WTC11 (cell line): ENCODE data around the gene ARHGAP15. TPM values are rescaled to one million over a fixed set of nuclear protein-coding genes. Genes with fewer than 3 reads are reported as not detected.
"Not testable (repeated sequence)": the region's sequence is repeated elsewhere in the genome, so short reads cannot be mapped to it uniquely, and the experiment has no call there.

Source experiments
- ATAC-seq: fragments of 200-7000 bp; cut with Tn5 transposase; 2 replicates; pipeline ENCODE4 v1.10.0; 2021; ENCODE audit warnings: mild to moderate bottlenecking, moderate library complexity
- CTCF ChIA-PET: fragments of 300-600 bp; sonication (Branson Sonifier 250); formaldehyde crosslinking; loops from one replicate; lab custom pipeline; 2021; ENCODE audit warnings: antibody characterized with exemption; lab: Charles Lee
- POLR2A ChIA-PET: fragments of 350-600 bp; sonication (Branson Sonifier 250); formaldehyde crosslinking; loops from one replicate; lab custom pipeline; 2021; ENCODE audit warnings: antibody characterized with exemption; lab: Charles Lee
- DNase-seq: peaks from one replicate; pipeline ENCODE4 v3.0.0; 2021; ENCODE audit warnings: low spot score
- H3K27ac Mint-ChIP-seq: 2 replicates; pipeline ENCODE4 v1.8.0; 2021; ENCODE audit warnings: mixed read lengths
- H3K27me3 Mint-ChIP-seq: 2 replicates; pipeline ENCODE4 v1.8.0; 2021; ENCODE audit warnings: low read depth, mild to moderate bottlenecking, moderate library complexity, mixed read lengths
- H3K36me3 Mint-ChIP-seq: 2 replicates; pipeline ENCODE4 v1.8.0; 2021; ENCODE audit warnings: mixed read lengths
- H3K4me1 Mint-ChIP-seq: 2 replicates; pipeline ENCODE4 v1.8.0; 2022; ENCODE audit warnings: mixed read lengths
- H3K4me3 Mint-ChIP-seq: 2 replicates; pipeline ENCODE4 v1.8.0; 2021; ENCODE audit warnings: mild to moderate bottlenecking, moderate library complexity, mixed read lengths
- H3K9me3 Mint-ChIP-seq: 2 replicates; pipeline ENCODE4 v1.8.0; 2021; ENCODE audit warnings: mixed read lengths
- ATF2 ChIP-seq: sonication (generic); formaldehyde crosslinking; IDR thresholded peaks from 2 replicates; pipeline ENCODE4 v1.8.1; 2022; ENCODE audit warnings: low read depth, missing genetic modification reagents, borderline replicate concordance
- CTCF ChIP-seq: fragments of 200-600 bp; IDR thresholded peaks from 2 replicates; pipeline ENCODE4 v1.8.0; 2022; ENCODE audit warnings: antibody characterized with exemption
- ELF4 ChIP-seq: sonication (generic); formaldehyde crosslinking; IDR thresholded peaks from 2 replicates; pipeline ENCODE4 v1.8.1; 2022; ENCODE audit warnings: low read depth, mild to moderate bottlenecking, moderate library complexity, missing genetic modification reagents
- ETV6 ChIP-seq: sonication (generic); formaldehyde crosslinking; IDR thresholded peaks from 2 replicates; pipeline ENCODE4 v1.8.1; 2022; ENCODE audit warnings: mild to moderate bottlenecking, missing genetic modification reagents
- FOXK1 ChIP-seq: sonication (generic); formaldehyde crosslinking; IDR thresholded peaks from 2 replicates; pipeline ENCODE4 v1.8.0; 2022; ENCODE audit warnings: mild to moderate bottlenecking, moderate library complexity, missing genetic modification reagents
- FOXP4 ChIP-seq: sonication (generic); formaldehyde crosslinking; IDR thresholded peaks from 2 replicates; pipeline ENCODE4 v1.8.0; 2022; ENCODE audit warnings: mild to moderate bottlenecking, missing genetic modification reagents
- JAZF1 ChIP-seq: fragments of 250-450 bp; sonication (Bioruptor Pico); IDR thresholded peaks from 2 replicates; pipeline ENCODE4 v1.9.0; 2021; ENCODE audit warnings: moderate library complexity, mild to moderate bottlenecking, inconsistent platforms
- NR1H2 ChIP-seq: sonication (generic); formaldehyde crosslinking; IDR thresholded peaks from 2 replicates; pipeline ENCODE4 v1.9.0; 2021; ENCODE audit warnings: mild to moderate bottlenecking, moderate library complexity, missing genetic modification reagents
- SOX15 ChIP-seq: fragments of 250-450 bp; sonication (Bioruptor Pico); IDR thresholded peaks from 2 replicates; pipeline ENCODE4 v1.9.0; 2021; ENCODE audit warnings: mild to moderate bottlenecking
- TCF7 ChIP-seq: sonication (generic); formaldehyde crosslinking; IDR thresholded peaks from 2 replicates; pipeline ENCODE4 v1.8.0; 2022; ENCODE audit warnings: mild to moderate bottlenecking, low read depth, missing genetic modification reagents, moderate library complexity
- TEAD1 ChIP-seq: sonication (generic); formaldehyde crosslinking; IDR thresholded peaks from 2 replicates; pipeline ENCODE4 v1.8.0; 2022; ENCODE audit warnings: mild to moderate bottlenecking, missing genetic modification reagents
- TP53 ChIP-seq: sonication (generic); formaldehyde crosslinking; IDR thresholded peaks from 2 replicates; pipeline ENCODE4 v1.8.1; 2023; ENCODE audit warnings: mild to moderate bottlenecking, missing genetic modification reagents
- ZNF219 ChIP-seq: sonication (generic); formaldehyde crosslinking; IDR thresholded peaks from 2 replicates; pipeline ENCODE4 v1.8.0; 2023; ENCODE audit warnings: missing genetic modification reagents, mild to moderate bottlenecking, borderline replicate concordance
- ZNF263 ChIP-seq: sonication (generic); formaldehyde crosslinking; IDR thresholded peaks from 2 replicates; pipeline ENCODE4 v1.8.1; 2022; ENCODE audit warnings: low read depth, mild to moderate bottlenecking, moderate library complexity, missing genetic modification reagents
- ZNF396 ChIP-seq: fragments of 250-450 bp; sonication (Bioruptor Pico); IDR thresholded peaks from 2 replicates; pipeline ENCODE4 v1.8.0; 2021; ENCODE audit warnings: mild to moderate bottlenecking, moderate library complexity, borderline replicate concordance
- total RNA-seq: library from RNA; stranded (reverse); gene quantifications from 3 replicates; pipeline ENCODE4 v1.2.3, GENCODE V29; 2021
- TF ChIP-seq, protein P1 (sequence below): fragments of 250-450 bp; sonication (Bioruptor Pico); IDR thresholded peaks from 2 replicates; pipeline ENCODE4 v2.1.2; 2022; ENCODE audit warnings: mild to moderate bottlenecking, moderate library complexity
- TF ChIP-seq, protein P2 (sequence below): sonication (generic); formaldehyde crosslinking; IDR thresholded peaks from 2 replicates; pipeline ENCODE4 v1.8.1; 2023; ENCODE audit warnings: mild to moderate bottlenecking, missing genetic modification reagents

ARHGAP15 gene
- total RNA-seq, 1 experiment from 2014 or later, result 0.28 TPM

- H3K9me3 Mint-ChIP-seq, CTCF ChIA-PET, H3K4me3 Mint-ChIP-seq, ATAC-seq, H3K27ac Mint-ChIP-seq, POLR2A ChIA-PET, H3K4me1 Mint-ChIP-seq, DNase-seq, H3K36me3 Mint-ChIP-seq, H3K27me3 Mint-ChIP-seq: not testable (repeated sequence)
Measured at GRCh38 chr2:143089520-143089919, 39.7 kb upstream of the ARHGAP15 start.

GRCh38 chr2:143110758-143111428, 18.3 kb upstream of the ARHGAP15 start:
- ChIA-PET CTCF (interaction anchor here (0.6 to 2.0 kb wide), 17 partner anchors 10 to 169 kb away, joined by 3 to 27 read pairs (median 4); no protein-coding TSS in a partner anchor), POLR2A (no interaction called here)
- no peaks in the 10 kb centered on the region for H3K36me3 Mint-ChIP-seq
- no peaks in the 10 kb centered on the region for H3K9me3 Mint-ChIP-seq
- no peak overlapping the region for H3K4me3 Mint-ChIP-seq
- DNase-seq (peak; percentile 66), ATAC-seq (peak; percentile 94)
- no peaks in the 10 kb centered on the region for H3K27me3 Mint-ChIP-seq
- no peak overlapping the region for H3K27ac Mint-ChIP-seq
- no peaks in the 10 kb centered on the region for H3K4me1 Mint-ChIP-seq
- TF ChIP-seq ZNF263 (CRISPR knock-in tag) (no peak), CTCF (peak; percentile 63)
- TF ChIP-seq, all 79 proteins: peak for 1

GRCh38 chr2:143117225-143117624, 12.0 kb upstream of the ARHGAP15 start:
- DNase-seq (no peak), ATAC-seq (no peak)
- Mint-ChIP-seq H3K27me3 (no peaks in the 10 kb centered on the region), H3K9me3 (no peaks in the 10 kb centered on the region), H3K4me1 (no peaks in the 10 kb centered on the region), H3K4me3 (no peak overlapping the region), H3K27ac (no peak overlapping the region), H3K36me3 (no peaks in the 10 kb centered on the region)
- CTCF ChIA-PET, result no interaction called here
- POLR2A ChIA-PET, result no interaction called here
- TF ChIP-seq ZNF219 (no peak), TCF7 (CRISPR knock-in tag) (no peak), FOXP4 (CRISPR knock-in tag) (no peak), TP53 (no peak), ZNF396 (CRISPR knock-in tag) (no peak), FOXK1 (CRISPR knock-in tag) (no peak), ELF4 (no peak), ZNF263 (CRISPR knock-in tag) (no peak), TEAD1 (CRISPR knock-in tag) (no peak), JAZF1 (CRISPR knock-in tag) (no peak), SOX15 (CRISPR knock-in tag) (no peak), ETV6 (CRISPR knock-in tag) (no peak), NR1H2 (CRISPR knock-in tag) (no peak), ATF2 (CRISPR knock-in tag) (no peak)
- TF ChIP-seq, protein P1, sequence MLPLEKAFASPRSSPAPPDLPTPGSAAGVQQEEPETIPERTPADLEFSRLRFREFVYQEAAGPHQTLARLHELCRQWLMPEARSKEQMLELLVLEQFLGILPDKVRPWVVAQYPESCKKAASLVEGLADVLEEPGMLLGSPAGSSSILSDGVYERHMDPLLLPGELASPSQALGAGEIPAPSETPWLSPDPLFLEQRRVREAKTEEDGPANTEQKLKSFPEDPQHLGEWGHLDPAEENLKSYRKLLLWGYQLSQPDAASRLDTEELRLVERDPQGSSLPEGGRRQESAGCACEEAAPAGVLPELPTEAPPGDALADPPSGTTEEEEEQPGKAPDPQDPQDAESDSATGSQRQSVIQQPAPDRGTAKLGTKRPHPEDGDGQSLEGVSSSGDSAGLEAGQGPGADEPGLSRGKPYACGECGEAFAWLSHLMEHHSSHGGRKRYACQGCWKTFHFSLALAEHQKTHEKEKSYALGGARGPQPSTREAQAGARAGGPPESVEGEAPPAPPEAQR, result no peak
- TF ChIP-seq, protein P2, sequence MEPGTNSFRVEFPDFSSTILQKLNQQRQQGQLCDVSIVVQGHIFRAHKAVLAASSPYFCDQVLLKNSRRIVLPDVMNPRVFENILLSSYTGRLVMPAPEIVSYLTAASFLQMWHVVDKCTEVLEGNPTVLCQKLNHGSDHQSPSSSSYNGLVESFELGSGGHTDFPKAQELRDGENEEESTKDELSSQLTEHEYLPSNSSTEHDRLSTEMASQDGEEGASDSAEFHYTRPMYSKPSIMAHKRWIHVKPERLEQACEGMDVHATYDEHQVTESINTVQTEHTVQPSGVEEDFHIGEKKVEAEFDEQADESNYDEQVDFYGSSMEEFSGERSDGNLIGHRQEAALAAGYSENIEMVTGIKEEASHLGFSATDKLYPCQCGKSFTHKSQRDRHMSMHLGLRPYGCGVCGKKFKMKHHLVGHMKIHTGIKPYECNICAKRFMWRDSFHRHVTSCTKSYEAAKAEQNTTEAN (CRISPR knock-in tag), result no peak
